Ecto neural progenitor cell (in vitro differentiated cells): ENCODE results near the gene ZNF333.

Experiments used
- DNase-seq: peaks from one replicate; pipeline ENCODE4 v3.0.0-alpha.2; 2018; ENCODE audit warnings: low spot score

Gene ZNF333

GRCh38 chr19:14689598-14690503 lies at the start of gene ZNF333:
ZNF333 (plus strand) TSS chr19:14690048; CDS start chr19:14693492, 3,444 bp downstream.
- DNase-seq = peak; percentile 99

- DNase-seq = no peak
Measured at GRCh38 chr19:14648506-14648905, 41.3 kb upstream of the ZNF333 start.

GRCh38 chr19:14649020-14649419 lies 40.8 kb upstream of the ZNF333 start:
- DNase-seq = no peak

GRCh38 chr19:14650161-14650560 lies 39.7 kb upstream of the ZNF333 start:
- DNase-seq = no peak

GRCh38 chr19:14654786-14655560 lies 34.9 kb upstream of the ZNF333 start:
- DNase-seq = no peak

GRCh38 chr19:14655726-14656125 lies 34.1 kb upstream of the ZNF333 start:
- no peak for DNase-seq

- DNase-seq = no peak
Measured at GRCh38 chr19:14659874-14660489, 29.9 kb upstream of the ZNF333 start.

- no peak for DNase-seq
Measured at GRCh38 chr19:14661372-14661924, 28.4 kb upstream of the ZNF333 start.

- no peak for DNase-seq
Measured at GRCh38 chr19:14669940-14670339, 19.9 kb upstream of the ZNF333 start.

- no peak for DNase-seq
Measured at GRCh38 chr19:14670408-14670807, 19.4 kb upstream of the ZNF333 start.

GRCh38 chr19:14672188-14672872 lies 17.5 kb upstream of the ZNF333 start:
- DNase-seq = no peak

- DNase-seq = no peak
Measured at GRCh38 chr19:14673088-14673487, 16.8 kb upstream of the ZNF333 start.

- DNase-seq = no peak
Measured at GRCh38 chr19:14674764-14675163, 15.1 kb upstream of the ZNF333 start, which contains the start of gene ADGRE3. ADGRE3 (minus strand) TSS chr19:14674844; CDS start chr19:14674770, 74 bp downstream.

- no peak for DNase-seq
Measured at GRCh38 chr19:14676762-14677161, 13.1 kb upstream of the ZNF333 start.

GRCh38 chr19:14677464-14677863 lies 12.4 kb upstream of the ZNF333 start:
- DNase-seq = no peak

- DNase-seq = no peak
Measured at GRCh38 chr19:14678199-14678598, 11.6 kb upstream of the ZNF333 start.

- no peak for DNase-seq
Measured at GRCh38 chr19:14682084-14682483, 7.8 kb upstream of the ZNF333 start.

GRCh38 chr19:14683439-14683838 lies 6.4 kb upstream of the ZNF333 start:
- no peak for DNase-seq

- no peak for DNase-seq
Measured at GRCh38 chr19:14686411-14686810, 3.4 kb upstream of the ZNF333 start.

- no peak for DNase-seq
Measured at GRCh38 chr19:14694641-14695266, 4.9 kb downstream of the ZNF333 start.

GRCh38 chr19:14695471-14695870 lies 5.6 kb downstream of the ZNF333 start:
- no peak for DNase-seq
